Fibroblast of villous mesenchyme (primary cell): ENCODE data around the gene PPP2R2C. TPM values are rescaled to one million over a fixed set of nuclear protein-coding genes. Genes with fewer than 3 reads are reported as not detected.

Experiments used
- DNase-seq: peaks from one replicate; pipeline ENCODE4 v3.0.0-alpha.2; 2010; ENCODE audit warnings: low read depth
- H3K4me3 ChIP-seq: 2 replicates; pipeline ENCODE4 v1.5.1; 2011; ENCODE audit warnings: low read depth, mild to moderate bottlenecking, low read length
- total RNA-seq: library from RNA; depleted of rRNA; stranded (reverse); fragments of >200 nt; gene quantifications from 2 replicates; pipeline ENCODE4 v1.2.3, GENCODE V29; 2012
- TF ChIP-seq, protein P1 (sequence below): IDR thresholded peaks from 2 replicates; pipeline ENCODE4 v1.5.1; 2012; ENCODE audit warnings: low read depth, mild to moderate bottlenecking, low read length; ENCODE audit not compliant: insufficient read depth

The PPP2R2C gene
- total RNA-seq, 1 donor, result not detected

DNA sequence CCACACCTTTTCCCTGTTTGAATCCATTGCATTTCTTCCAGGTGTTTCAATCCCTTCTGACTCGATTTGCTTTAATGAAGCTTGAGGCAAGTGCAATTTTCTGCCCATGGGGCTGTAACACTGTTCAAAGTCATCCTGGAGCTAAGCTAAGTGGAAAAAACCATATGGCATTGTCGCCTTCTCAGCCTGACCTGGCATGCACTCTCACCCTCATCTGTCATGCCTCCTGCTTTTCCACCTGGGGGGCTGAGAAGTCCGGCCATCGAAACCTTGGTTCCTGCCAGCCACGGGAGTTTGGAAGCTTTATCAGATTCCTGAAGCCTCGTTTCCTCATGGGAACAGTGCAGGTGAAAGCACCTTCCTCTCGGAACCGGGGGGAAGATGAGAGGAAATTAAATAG lies 164.5 kb downstream of the PPP2R2C start:
- H3K4me3 ChIP-seq, result no peak overlapping the region
- no peak for DNase-seq
- TF ChIP-seq, protein P1, sequence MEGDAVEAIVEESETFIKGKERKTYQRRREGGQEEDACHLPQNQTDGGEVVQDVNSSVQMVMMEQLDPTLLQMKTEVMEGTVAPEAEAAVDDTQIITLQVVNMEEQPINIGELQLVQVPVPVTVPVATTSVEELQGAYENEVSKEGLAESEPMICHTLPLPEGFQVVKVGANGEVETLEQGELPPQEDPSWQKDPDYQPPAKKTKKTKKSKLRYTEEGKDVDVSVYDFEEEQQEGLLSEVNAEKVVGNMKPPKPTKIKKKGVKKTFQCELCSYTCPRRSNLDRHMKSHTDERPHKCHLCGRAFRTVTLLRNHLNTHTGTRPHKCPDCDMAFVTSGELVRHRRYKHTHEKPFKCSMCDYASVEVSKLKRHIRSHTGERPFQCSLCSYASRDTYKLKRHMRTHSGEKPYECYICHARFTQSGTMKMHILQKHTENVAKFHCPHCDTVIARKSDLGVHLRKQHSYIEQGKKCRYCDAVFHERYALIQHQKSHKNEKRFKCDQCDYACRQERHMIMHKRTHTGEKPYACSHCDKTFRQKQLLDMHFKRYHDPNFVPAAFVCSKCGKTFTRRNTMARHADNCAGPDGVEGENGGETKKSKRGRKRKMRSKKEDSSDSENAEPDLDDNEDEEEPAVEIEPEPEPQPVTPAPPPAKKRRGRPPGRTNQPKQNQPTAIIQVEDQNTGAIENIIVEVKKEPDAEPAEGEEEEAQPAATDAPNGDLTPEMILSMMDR, result no peak

DNA sequence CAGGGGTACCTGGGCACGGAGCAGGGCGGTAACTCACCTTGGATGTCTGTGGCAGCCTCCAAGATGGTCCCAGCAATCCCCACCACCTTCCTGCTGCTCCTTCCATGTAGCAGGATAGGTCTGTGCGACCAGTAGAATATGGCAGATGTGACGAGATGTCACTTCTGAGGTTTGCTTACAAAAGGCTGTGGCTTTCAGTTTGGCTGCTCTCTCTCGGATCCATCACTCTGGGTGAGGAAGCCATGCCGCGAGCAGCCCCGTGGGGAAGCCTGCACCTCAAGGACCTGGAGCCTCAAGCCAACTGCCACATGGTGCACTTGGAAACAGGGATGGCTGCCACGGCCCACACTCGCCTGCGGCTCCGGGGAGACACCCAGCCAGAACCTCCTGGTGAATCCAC lies 165.2 kb downstream of the PPP2R2C start:
- TF ChIP-seq, protein P1, result no peak
- H3K4me3 ChIP-seq, result no peak overlapping the region
- DNase-seq, result no peak

DNA sequence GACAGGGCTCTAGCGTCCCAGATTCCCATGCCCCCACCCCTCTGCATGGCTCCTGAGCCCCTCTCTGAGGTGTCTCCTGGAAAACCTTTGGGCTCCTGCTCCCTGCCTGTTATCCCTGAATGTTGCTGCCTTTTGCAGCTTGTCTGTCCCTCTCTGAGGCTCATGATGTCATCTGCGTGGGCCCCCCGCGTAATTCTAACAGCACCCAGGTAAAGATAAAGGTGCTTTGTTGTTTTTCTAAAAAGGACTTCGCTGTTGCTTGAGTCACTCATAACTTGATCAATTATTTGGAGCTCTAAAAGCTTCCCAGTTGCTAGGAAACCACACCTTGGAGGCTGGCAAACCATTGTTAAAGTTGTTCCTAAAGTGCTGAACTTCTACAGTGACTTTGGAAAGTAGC lies 166.1 kb downstream of the PPP2R2C start:
- no peak overlapping the region for H3K4me3 ChIP-seq
- no peak for DNase-seq

DNA sequence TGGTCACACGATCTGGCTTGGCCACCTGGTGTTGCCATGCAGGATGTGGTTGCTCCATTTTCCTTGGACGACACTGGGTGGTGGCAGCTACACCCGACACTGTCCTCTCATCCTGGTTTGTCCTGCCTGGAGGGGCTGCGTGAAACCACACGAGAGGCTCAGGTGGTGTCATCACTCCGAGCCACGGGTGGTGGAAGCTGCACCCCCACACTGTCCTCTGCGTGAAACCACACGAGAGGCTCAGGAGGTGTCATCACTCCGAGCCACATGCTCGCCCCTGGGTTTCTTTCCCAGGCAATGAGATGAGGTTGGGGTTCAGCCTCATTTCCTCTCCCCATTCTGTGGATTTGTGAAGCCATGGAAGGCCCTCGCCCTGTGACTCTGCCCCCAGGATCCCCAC lies 168.5 kb downstream of the PPP2R2C start:
- TF ChIP-seq, protein P1, result no peak
- H3K4me3 ChIP-seq, result no peak overlapping the region
- no peak for DNase-seq

More for the DNA sequence above, 166.1 kb downstream of the PPP2R2C start:
- TF ChIP-seq, protein P1, result no peak

DNA sequence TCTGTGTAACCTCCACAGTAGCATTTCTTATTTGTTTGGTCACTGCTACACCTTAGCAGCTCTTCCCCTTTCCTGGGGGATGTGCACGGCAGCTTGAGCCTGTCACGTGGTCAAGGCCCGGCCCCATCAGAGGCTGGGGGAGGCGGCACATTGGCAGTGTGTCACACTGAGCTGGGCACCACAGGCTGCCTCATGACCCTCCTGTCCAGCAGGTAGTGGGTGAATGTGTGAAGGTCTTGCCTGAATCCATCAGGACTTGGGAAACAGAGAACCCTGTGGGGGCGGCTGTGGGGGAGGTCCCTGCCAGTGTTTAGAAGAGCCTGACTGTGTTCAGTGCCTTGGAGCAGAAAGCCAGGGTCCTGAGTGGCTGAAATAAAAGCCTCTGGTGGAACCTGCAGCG lies 169.5 kb downstream of the PPP2R2C start:
- TF ChIP-seq, protein P1, result no peak
- no peak overlapping the region for H3K4me3 ChIP-seq
- no peak for DNase-seq

DNA sequence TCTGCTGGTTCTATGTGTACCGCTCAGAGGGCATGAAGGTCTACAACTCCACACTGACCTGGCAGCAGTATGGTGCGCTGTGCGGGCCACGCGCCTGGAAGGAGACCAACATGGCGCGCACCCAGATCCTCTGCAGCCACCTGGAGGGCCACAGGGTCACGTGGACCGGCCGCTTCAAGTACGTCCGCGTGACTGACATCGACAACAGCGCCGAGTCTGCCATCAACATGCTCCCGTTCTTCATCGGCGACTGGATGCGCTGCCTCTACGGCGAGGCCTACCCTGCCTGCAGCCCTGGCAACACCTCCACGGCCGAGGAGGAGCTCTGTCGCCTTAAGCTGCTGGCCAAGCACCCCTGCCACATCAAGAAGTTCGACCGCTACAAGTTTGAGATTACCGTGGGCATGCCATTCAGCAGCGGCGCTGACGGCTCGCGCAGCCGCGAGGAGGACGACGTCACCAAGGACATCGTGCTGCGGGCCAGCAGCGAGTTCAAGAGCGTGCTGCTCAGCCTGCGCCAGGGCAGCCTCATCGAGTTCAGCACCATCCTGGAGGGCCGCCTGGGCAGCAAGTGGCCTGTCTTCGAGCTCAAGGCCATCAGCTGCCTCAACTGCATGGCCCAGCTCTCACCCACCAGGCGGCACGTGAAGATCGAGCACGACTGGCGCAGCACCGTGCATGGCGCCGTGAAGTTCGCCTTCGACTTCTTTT lies 170.5 kb downstream of the PPP2R2C start:
- no peak for DNase-seq
- TF ChIP-seq, protein P1, result no peak
- H3K4me3 ChIP-seq, result no peak overlapping the region
